ENCODE data around the gene CEMIP2. TPM values are rescaled to one million over a fixed set of nuclear protein-coding genes. Genes with fewer than 3 reads are reported as not detected.

The CEMIP2 gene
- total and polyA plus RNA-seq, 10 of the 15 experiments (the other 5 are each of a cell fraction or from before 2014, with no cell fraction given) = 0.50 to 19.2 (median 1.2) TPM

DNA sequence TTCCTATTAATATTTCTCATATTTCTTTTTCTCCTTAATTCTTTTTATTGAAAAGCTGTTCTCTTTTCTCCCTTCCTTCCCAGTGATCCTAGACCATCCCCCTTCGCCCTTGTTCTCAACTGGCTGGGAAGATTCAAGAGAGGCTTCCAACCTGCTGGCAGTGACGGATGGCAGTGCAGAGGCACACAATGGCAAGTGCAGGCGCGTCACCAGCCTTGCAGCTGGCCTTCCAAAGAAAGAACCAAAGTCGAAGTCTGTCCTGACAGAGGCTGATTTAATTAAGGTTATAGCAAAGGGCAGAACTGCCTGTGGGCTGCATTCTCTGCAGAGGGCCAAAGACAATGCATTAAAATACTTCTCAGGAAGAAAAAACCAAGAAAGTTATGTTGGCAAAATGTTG, 7.4 kb downstream of the CEMIP2 start:
- Histone ChIP-seq H2AFZ (ENCODE audit: control insufficient read depth, low read depth, low read length) (no peak overlapping the region), H3K9me3 (replicated peaks; ENCODE audit: control insufficient read depth, insufficient read depth, low read length) (no peaks in the 10 kb centered on the region), H4K20me1 (ENCODE audit: control insufficient read depth, insufficient read depth) (no peaks in the 10 kb centered on the region; the same call in 1 of the 2 replicates), H3K36me3 (ENCODE audit: control insufficient read depth in 2 of 2, insufficient read depth in 2 of 2, low read length in 1 of 2) (no peaks in the 10 kb centered on the region), H3K4me3 (no peak overlapping the region), H3K9ac (ENCODE audit: control insufficient read depth, insufficient read depth, low read length) (no peak overlapping the region), H3K4me2 (ENCODE audit: control insufficient read depth, insufficient read depth) (no peak overlapping the region), H3K27ac (ENCODE audit: control insufficient read depth, insufficient read depth) (no peak overlapping the region), H3K4me1 (ENCODE audit: control insufficient read depth, insufficient read depth, low read length) (no peaks in the 10 kb centered on the region), H3K27me3 (replicated peaks in 1 of 2; ENCODE audit: control insufficient read depth in 2 of 2, insufficient read depth in 2 of 2, low read length in 1 of 2) (no peaks in the 10 kb centered on the region), H3K79me2 (ENCODE audit: control insufficient read depth, insufficient read depth, low read length) (no peaks in the 10 kb centered on the region)
- FAIRE-seq = no peak
- no peak for ATAC-seq
- SMC1A ChIA-PET (ENCODE audit: uncharacterized antibody, unreplicated experiment) = interaction anchor here (1.1 to 1.7 kb wide), 2 partner anchors 133 to 147 kb away, joined by 3 to 7 read pairs; no protein-coding TSS in a partner anchor
- POLR2A ChIA-PET = no interaction called here
- in situ Hi-C loops (cut with MboI) = loop anchor here (10.0 kb wide), 1 partner anchor 476 kb away; no protein-coding TSS in a partner anchor
- WGBS (ENCODE audit: insufficient coverage, insufficient replicate concordance, low lambda C conversion rate, missing lambda C conversion rate) = 63% methylated on average over 5 of the region's 5 CpGs
- CTCF ChIA-PET = interaction anchor here (1.1 to 1.6 kb wide), 7 partner anchors 8 to 265 kb away, joined by 3 to 7 read pairs (median 4); no protein-coding TSS in a partner anchor
- no peak for TF ChIP-seq ATF7 (IDR thresholded peaks at IDR 0.05; ENCODE audit: low read depth)
- no peak for TF ChIP-seq EP300 (IDR thresholded peaks at IDR 0.05; ENCODE audit: borderline replicate concordance in 1 of 2, control insufficient read depth in 1 of 2, low read depth in 2 of 2, low read length in 2 of 2)
- TF ChIP-seq, protein P1, sequence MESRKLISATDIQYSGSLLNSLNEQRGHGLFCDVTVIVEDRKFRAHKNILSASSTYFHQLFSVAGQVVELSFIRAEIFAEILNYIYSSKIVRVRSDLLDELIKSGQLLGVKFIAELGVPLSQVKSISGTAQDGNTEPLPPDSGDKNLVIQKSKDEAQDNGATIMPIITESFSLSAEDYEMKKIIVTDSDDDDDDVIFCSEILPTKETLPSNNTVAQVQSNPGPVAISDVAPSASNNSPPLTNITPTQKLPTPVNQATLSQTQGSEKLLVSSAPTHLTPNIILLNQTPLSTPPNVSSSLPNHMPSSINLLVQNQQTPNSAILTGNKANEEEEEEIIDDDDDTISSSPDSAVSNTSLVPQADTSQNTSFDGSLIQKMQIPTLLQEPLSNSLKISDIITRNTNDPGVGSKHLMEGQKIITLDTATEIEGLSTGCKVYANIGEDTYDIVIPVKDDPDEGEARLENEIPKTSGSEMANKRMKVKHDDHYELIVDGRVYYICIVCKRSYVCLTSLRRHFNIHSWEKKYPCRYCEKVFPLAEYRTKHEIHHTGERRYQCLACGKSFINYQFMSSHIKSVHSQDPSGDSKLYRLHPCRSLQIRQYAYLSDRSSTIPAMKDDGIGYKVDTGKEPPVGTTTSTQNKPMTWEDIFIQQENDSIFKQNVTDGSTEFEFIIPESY (IDR thresholded peaks at IDR 0.05) = no peak
- no peak for TF ChIP-seq EED (IDR thresholded peaks at IDR 0.05; ENCODE audit: low read depth)
- TF ChIP-seq, protein P2, sequence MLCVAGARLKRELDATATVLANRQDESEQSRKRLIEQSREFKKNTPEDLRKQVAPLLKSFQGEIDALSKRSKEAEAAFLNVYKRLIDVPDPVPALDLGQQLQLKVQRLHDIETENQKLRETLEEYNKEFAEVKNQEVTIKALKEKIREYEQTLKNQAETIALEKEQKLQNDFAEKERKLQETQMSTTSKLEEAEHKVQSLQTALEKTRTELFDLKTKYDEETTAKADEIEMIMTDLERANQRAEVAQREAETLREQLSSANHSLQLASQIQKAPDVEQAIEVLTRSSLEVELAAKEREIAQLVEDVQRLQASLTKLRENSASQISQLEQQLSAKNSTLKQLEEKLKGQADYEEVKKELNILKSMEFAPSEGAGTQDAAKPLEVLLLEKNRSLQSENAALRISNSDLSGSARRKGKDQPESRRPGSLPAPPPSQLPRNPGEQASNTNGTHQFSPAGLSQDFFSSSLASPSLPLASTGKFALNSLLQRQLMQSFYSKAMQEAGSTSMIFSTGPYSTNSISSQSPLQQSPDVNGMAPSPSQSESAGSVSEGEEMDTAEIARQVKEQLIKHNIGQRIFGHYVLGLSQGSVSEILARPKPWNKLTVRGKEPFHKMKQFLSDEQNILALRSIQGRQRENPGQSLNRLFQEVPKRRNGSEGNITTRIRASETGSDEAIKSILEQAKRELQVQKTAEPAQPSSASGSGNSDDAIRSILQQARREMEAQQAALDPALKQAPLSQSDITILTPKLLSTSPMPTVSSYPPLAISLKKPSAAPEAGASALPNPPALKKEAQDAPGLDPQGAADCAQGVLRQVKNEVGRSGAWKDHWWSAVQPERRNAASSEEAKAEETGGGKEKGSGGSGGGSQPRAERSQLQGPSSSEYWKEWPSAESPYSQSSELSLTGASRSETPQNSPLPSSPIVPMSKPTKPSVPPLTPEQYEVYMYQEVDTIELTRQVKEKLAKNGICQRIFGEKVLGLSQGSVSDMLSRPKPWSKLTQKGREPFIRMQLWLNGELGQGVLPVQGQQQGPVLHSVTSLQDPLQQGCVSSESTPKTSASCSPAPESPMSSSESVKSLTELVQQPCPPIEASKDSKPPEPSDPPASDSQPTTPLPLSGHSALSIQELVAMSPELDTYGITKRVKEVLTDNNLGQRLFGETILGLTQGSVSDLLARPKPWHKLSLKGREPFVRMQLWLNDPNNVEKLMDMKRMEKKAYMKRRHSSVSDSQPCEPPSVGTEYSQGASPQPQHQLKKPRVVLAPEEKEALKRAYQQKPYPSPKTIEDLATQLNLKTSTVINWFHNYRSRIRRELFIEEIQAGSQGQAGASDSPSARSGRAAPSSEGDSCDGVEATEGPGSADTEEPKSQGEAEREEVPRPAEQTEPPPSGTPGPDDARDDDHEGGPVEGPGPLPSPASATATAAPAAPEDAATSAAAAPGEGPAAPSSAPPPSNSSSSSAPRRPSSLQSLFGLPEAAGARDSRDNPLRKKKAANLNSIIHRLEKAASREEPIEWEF (IDR thresholded peaks at IDR 0.05; ENCODE audit: insufficient replicate concordance, low read depth, low read length) = no peak
- TF ChIP-seq GABPA (IDR thresholded peaks at IDR 0.05; ENCODE audit: low read depth) = no peak
- TF ChIP-seq EGR1 (IDR thresholded peaks at IDR 0.05; ENCODE audit: borderline replicate concordance in 1 of 2, low read depth in 2 of 2, low read length in 2 of 2) = no peak
- no peak for TF ChIP-seq YY1 (IDR thresholded peaks at IDR 0.05; ENCODE audit: low read depth, low read length)
- no peak for DNase-seq (ENCODE audit: low read depth, low spot score)
- no TSS peak for BruUV-seq (replicated peaks)
- RAD21 ChIA-PET (ENCODE audit: unreplicated experiment) = interaction anchor here (1.1 kb wide), 1 partner anchor 114 kb away, joined by 3 read pairs; no protein-coding TSS in a partner anchor
- intact Hi-C loops (cut with micrococcal nuclease; ENCODE audit: unreplicated experiment) = no loop called here

Measured in GM12878 (cell line).